HG03039 (cell line): ENCODE data around the gene MRPL9.

Source experiments
- ATAC-seq: cut with Tn5 transposase; IDR thresholded peaks from one replicate; pipeline ENCODE4 v1.9.1; 2021; ENCODE audit warnings: mild to moderate bottlenecking, moderate library complexity; ENCODE audit not compliant: unreplicated experiment

Gene MRPL9

GRCh38 chr1:151762941-151763921 is at the start of gene MRPL9:
TSS of gene MRPL9 (minus strand) at chr1:151763496. CDS start at chr1:151763479, 17 bp downstream.
- peak; percentile 89 for ATAC-seq

- no peak for ATAC-seq
These were observed 47.9 kb upstream of the MRPL9 start for GRCh38 chr1:151811181-151811580.

GRCh38 chr1:151809985-151810556 is 46.8 kb upstream of the MRPL9 start:
- no peak for ATAC-seq

- no peak for ATAC-seq
These were observed 46.1 kb upstream of the MRPL9 start for GRCh38 chr1:151809290-151809984.

GRCh38 chr1:151807766-151808165 is 44.5 kb upstream of the MRPL9 start:
- ATAC-seq = no peak

- no peak for ATAC-seq
These were observed 43.8 kb upstream of the MRPL9 start for GRCh38 chr1:151807131-151807530.

DNA sequence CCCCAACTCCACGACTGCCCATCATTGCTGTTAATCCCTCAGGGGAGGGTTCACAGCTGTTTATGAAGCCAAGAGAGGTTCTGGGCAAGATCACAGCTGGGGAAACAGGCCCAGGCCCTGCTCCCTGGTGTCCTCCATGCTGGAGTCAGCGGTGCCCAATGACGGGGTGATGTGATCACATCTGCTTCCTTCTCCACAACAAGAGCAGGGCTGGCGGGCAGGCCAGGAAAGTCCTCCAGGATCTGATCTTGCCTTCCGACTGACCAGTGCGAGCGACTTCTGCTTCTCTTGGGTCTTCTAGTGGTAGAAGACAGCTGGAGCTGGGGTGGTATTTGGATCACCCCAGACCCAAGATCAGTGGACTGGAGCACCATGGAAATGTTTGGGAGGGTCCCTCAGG is 42.9 kb upstream of the MRPL9 start:
- ATAC-seq = no peak

DNA sequence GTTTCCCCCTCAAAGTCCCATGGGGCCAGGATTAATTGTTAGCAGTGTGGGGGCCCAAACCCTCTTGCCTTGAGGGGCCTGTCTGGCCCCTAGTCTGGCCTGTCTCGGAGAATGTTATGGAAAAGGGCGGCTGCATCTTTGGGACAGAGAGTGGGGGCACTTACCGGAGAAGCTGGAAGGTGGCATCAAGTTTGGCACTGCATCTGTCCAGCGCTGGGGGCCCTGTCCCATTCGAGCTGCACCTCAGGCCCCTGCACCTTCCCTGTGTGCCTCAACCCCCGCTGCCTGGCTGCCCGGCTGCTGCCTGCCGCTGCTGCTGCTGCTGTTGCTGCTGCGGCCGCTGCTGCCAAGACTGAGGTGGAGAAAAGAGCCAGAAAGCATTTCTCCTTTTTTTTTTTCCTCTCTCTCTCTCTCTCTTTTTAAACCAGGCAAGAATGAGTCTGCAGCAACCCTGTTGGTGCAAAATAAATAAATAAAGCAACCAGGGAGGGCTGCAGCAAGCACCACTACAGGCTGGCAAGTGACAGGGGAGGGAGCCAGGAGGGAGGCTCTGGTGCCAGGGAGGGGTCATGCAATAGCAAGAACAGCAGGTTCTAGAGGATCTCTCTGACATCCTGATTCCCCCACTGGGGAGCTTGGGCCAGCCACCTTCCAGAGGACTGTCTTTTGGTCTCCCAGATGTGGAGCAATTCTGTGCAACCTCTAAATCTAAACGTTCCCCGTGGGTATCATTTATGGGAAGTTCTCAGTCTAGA is 41.9 kb upstream of the MRPL9 start, which contains the start of gene LINGO4:
Gene LINGO4, minus strand, starts transcription at position 354 of the 755 bp plus-strand sequence. CDS start 2,715 bp downstream, outside the sequence.
- ATAC-seq = no peak

GRCh38 chr1:151803915-151804314 is 40.6 kb upstream of the MRPL9 start:
- ATAC-seq = no peak

GRCh38 chr1:151803164-151803563 is 39.9 kb upstream of the MRPL9 start:
- ATAC-seq = no peak

GRCh38 chr1:151802372-151802771 is 39.1 kb upstream of the MRPL9 start:
- ATAC-seq = no peak

DNA sequence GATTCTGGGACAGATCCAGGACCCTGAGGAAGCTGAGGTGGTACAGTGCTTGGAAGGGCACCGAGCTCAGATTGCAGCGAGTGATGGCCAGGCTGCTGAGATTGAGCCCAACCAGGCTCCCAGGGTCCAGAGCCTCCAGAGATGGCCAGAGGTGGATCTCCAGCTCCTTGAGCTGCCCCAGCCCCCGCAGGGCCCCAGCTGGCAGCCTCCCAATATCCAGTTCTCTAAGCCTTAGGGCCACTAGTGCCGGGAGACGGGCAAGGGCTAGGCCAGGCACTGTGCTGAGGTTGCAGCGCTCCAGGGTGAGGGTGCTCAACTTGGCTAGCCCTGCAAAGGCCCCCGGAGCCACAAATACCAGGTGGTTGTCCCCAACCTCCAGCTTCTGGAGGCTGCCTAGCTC is 38.5 kb upstream of the MRPL9 start:
- no peak for ATAC-seq

DNA sequence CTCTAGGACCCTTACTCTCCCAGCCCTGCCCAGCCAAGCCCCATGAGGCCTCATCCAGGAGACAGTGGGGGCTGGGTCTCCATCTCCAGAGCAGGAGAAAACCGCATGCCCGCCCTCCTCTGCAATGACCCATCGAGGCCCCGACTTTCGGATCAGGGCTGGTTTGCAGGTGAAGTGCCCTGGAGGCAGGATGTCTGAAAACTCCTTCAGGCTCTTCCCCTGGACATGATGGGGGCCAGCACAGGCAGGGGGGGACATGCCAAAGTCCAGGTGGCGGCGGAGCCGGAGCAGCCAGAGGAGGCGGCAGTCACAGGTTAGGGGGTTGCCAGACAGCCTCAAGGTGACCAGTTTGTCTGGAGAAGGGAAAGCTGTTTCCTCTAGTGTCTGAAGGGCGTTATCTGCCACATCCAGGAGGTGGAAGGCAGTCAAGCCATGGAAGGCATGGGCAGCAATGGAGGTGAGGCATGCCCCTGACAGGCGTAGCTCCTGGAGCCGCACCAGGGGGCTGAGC is 38.1 kb upstream of the MRPL9 start:
- ATAC-seq = no peak

DNA sequence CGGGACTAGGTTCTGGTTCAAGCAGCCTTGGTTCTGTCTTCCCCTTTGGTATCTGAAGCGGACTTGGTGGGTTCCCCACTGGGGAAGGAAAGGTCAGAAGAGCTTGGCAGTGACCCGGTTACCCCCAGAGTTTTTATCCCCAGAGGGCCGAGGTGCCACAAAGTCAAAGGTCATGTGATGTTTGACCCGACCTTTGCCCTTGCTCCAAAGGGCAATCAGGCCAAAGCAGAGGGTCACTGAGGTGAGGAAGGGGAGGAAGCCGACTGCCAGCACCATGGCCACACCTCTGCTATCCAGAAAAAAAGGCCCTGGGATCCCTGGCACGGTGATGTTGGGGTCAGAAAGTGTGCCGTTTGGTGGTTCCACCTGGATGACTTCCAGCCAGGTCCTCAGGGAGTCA is 37.5 kb upstream of the MRPL9 start:
- ATAC-seq = no peak

DNA sequence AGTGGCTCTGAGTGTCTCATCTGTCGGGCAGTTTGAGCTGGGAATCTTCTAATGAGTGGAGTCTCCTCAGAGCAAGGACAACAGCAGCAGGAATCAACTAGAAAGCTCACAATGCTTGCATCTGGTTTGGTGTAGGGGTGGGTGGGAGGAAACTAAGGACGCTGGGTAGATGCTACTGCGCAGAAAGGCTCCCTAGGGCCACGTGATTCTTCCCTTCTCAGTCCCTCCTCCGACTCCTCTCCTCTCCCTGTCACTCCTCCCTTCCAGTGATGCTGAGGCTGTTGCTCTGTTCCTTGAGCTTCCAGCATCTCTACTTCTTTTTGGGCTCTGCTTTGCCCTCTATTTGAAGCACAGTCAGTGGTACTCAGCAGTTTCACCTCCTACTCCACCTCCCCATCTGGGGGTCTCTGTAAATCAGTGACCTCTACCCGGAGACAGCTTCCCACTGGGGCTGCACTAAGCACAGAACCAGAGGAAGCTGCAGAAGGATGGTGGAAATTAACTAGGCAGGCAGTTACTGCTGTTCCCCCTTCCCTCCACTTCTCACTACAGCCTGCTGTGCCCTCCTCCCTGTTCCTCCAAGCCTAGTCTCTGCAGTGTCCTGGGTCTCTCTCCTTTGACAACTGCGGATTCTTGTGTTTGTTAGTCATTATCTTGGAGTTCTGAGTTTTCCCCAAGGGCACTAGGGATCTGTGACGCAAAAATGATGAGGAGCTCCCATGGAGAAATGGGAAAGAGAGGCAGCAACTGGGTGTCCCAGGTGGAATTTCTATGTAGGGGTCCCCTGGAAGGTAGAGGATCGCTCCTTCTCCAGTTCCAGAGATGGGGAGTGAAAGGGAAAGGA is 36.1 kb upstream of the MRPL9 start:
- ATAC-seq = no peak

- no peak for ATAC-seq
These were observed 35.3 kb upstream of the MRPL9 start for GRCh38 chr1:151798571-151798970.

DNA sequence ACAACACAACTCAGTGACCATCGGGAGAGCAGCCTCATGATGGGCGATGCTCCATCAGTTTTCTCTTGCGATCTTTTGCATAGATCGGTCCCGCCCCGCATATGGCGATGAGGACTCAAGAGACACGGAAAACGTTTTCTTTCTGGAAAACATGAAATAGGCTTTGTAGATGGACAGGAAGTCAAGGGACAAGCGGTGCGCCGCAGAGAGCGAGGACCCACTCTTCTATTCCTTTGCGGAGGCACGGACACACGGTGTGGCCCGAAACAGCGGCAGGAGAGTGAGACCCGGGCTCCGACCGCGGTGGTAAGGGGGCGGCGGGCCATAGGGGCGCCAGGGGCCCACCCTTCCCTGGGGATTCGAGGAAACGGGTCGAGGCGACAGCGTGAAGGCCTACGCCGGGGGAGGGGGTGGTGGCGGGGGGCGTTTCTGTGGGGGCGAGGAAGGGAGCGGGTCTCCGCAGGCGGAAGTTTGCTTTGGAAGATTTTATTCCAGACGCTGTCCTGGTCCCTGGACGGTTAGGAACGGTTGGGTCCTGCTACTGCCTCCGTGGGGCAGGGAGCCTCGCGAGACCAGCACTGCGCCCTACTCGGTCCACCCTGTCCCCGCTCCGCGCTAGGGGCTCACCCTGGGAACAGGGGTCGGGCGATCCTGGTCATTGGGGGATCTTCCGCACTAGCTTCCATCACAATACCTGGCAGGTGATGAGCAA is 27.8 kb upstream of the MRPL9 start:
- ATAC-seq = peak; percentile 8

DNA sequence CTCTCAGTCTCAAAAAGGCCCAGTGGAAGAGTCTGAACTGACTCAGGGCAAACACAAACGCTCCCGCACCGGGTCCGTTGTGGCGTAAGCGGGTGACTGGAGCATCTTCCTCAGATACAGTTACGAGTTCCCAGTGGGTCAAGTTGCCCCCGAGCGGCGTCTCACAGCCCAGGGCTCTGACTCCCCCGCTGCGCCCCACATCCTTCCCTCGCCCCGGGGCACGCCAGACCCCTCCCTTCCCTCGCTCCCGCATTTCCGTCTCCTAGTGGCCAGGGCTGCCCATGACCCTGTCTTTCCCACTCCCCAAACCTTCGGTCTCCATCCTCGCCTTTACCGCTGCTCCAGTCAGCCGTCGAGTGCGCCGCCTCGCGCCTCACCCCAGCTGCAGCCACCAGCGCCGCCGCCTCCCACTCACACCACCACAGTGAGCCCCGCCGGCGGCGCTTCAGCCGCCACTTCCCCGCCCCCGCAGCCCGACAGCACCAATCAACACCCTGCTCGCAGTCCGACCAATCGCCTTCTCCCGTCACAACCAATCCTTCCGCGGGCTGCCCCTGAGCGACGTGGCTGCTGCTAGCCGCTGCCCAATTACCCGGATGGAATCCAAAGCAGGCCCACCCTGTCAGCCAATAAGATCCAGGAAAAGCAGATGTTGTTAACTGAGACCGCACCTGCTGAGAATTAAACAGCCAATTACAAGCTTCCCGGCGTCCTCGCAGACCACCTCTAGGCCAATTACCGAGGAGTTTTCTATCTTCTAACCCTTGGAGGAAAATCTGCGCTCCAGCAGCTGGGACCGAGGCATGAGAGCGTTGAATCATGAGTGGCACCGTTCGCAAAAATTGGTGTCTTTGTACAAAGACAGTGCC is 27.0 kb upstream of the MRPL9 start, which contains the start of gene TDRKH:
Gene TDRKH, minus strand, starts transcription at position 430 of the 869 bp plus-strand sequence. CDS start 7,478 bp downstream, outside the sequence.
- peak; percentile 94 for ATAC-seq
